PC-9 (cell line): ENCODE measurements around the gene MTR.

Experiments used
- EZH2 ChIP-seq: fragments of 200-600 bp; sonication (generic); IDR thresholded peaks from 2 replicates; pipeline ENCODE4 v1.8.0; 2017; ENCODE audit warnings: antibody characterized with exemption, low read depth
- TF ChIP-seq, protein P1 (sequence below): fragments of 200-600 bp; sonication (generic); conservative IDR thresholded peaks from 2 replicates; pipeline ENCODE4 v1.6.1; 2017; ENCODE audit warnings: mixed run types, antibody characterized with exemption, mild to moderate bottlenecking, moderate library complexity

DNA sequence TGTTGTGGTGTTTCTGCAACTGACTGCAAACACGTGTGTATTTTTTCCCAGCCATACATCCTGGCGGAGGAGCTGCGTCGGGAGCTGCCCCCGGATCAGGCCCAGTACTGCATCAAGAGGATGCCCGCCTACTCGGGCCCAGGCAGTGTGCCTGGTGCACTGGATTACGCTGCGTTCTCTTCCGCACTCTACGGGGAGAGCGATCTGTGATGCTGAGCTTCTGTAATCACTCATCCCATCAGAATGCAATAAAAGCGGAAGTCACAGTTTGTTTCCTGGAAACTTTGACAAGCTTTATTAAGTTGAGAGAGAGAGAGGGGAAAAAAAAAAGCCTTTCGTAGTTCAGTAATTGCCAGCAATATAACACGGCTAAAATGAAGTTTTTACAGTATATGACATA is 32.7 kb upstream of the MTR start:
- TF ChIP-seq, protein P1, sequence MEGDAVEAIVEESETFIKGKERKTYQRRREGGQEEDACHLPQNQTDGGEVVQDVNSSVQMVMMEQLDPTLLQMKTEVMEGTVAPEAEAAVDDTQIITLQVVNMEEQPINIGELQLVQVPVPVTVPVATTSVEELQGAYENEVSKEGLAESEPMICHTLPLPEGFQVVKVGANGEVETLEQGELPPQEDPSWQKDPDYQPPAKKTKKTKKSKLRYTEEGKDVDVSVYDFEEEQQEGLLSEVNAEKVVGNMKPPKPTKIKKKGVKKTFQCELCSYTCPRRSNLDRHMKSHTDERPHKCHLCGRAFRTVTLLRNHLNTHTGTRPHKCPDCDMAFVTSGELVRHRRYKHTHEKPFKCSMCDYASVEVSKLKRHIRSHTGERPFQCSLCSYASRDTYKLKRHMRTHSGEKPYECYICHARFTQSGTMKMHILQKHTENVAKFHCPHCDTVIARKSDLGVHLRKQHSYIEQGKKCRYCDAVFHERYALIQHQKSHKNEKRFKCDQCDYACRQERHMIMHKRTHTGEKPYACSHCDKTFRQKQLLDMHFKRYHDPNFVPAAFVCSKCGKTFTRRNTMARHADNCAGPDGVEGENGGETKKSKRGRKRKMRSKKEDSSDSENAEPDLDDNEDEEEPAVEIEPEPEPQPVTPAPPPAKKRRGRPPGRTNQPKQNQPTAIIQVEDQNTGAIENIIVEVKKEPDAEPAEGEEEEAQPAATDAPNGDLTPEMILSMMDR = no peak
- TF ChIP-seq EZH2 = no peak
